Natural killer cell (primary cell): ENCODE measurements around the gene GBX2. TPM values are rescaled to one million over a fixed set of nuclear protein-coding genes. Genes with fewer than 3 reads are reported as not detected.

Experiments used
- ATAC-seq, 3 donors: fragments of 150-1000 bp in 2 of 3; fragments of 200-7000 bp in 1 of 3; cut with Tn5 transposase; 1 replicate in 1 of 3; 2 replicates in 2 of 3; pipeline ENCODE4 v1.10.0; 2021; ENCODE audit warnings: mild to moderate bottlenecking in 2 of 3, moderate library complexity in 2 of 3
- DNase-seq, 2 donors: peaks; one replicate each; pipeline versions ENCODE4 v3.0.0 to v3.0.0-alpha.2; 2013 to 2021; ENCODE audit warnings: mixed read lengths in 1 of 2
- H3K27ac ChIP-seq: one replicate; pipeline ENCODE4 v1.5.1; 2013; ENCODE audit warnings: mild to moderate bottlenecking, low read length
- H3K27me3 ChIP-seq: one replicate; pipeline ENCODE4 v1.6.1; 2013; ENCODE audit warnings: low read length; ENCODE audit not compliant: control insufficient read depth, insufficient read depth
- H3K36me3 ChIP-seq: one replicate; pipeline ENCODE4 v1.6.1; 2013; ENCODE audit warnings: low read length; ENCODE audit not compliant: control insufficient read depth, insufficient read depth
- H3K4me1 ChIP-seq: one replicate; pipeline ENCODE4 v1.6.1; 2013; ENCODE audit warnings: low read length; ENCODE audit not compliant: control insufficient read depth, insufficient read depth
- H3K4me3 ChIP-seq: one replicate; pipeline ENCODE4 v1.5.1; 2013; ENCODE audit warnings: low read length
- H3K9me3 ChIP-seq: one replicate; pipeline ENCODE4 v1.6.1; 2013; ENCODE audit warnings: low read length; ENCODE audit not compliant: control insufficient read depth, insufficient read depth
- H3K27ac Mint-ChIP-seq, 2 donors: one replicate each; pipeline ENCODE4 v1.8.0; 2022; ENCODE audit warnings: mild to moderate bottlenecking in 2 of 2, mixed read lengths in 2 of 2, moderate library complexity in 1 of 2
- H3K27me3 Mint-ChIP-seq, 2 donors: one replicate each; pipeline ENCODE4 v1.8.0; 2022; ENCODE audit warnings: low read depth in 2 of 2, mixed read lengths in 2 of 2
- H3K36me3 Mint-ChIP-seq: one replicate; pipeline ENCODE4 v1.8.0; 2022; ENCODE audit warnings: mixed read lengths
- H3K4me1 Mint-ChIP-seq, 2 donors: one replicate each; pipeline ENCODE4 v1.8.0; 2022; ENCODE audit warnings: mixed read lengths in 2 of 2
- H3K4me3 Mint-ChIP-seq: one replicate; pipeline ENCODE4 v1.8.0; 2022; ENCODE audit warnings: mild to moderate bottlenecking, moderate library complexity, mixed read lengths
- H3K9me3 Mint-ChIP-seq, 2 donors: one replicate each; pipeline ENCODE4 v1.8.0; 2022; ENCODE audit warnings: mixed read lengths in 2 of 2
- CTCF ChIP-seq: fragments of 200-600 bp; IDR thresholded peaks from one replicate; pipeline ENCODE4 v1.8.0; 2022; ENCODE audit warnings: antibody characterized with exemption
- WGBS: methylation state at CpG from one replicate; pipeline ENCODE4 v1.1.7; 2013; ENCODE audit warnings: missing lambda C conversion rate; ENCODE audit not compliant: insufficient coverage; 5-methylcytosine and 5-hydroxymethylcytosine counted together
- intact Hi-C: fragments of 100-400 bp; cut with micrococcal nuclease; formaldehyde crosslinking; loops from one replicate; pipeline ENCODE4 v1.14.2; 2022
- total RNA-seq, 4 donors: library from RNA; stranded (reverse); fragments of 120-200 nt in 1 of 4; gene quantifications; one replicate each; pipeline versions ENCODE4 v1.2.3 to v1.2.4, GENCODE V29; 2013 to 2022

Gene GBX2
- total RNA-seq, 3 donors from 2014 or later (not counting 1 experiment from before 2014, with no cell fraction given) = not detected

GRCh38 chr2:236122236-236122635 lies 46.0 kb downstream of the GBX2 start:
- 95% methylated on average over 3 of the region's 3 CpGs for WGBS
- DNase-seq = no peak
- Mint-ChIP-seq H3K27me3 (peaks cover 0 to 5% of the 10 kb centered on the region in 2 donors), H3K9me3 (no peaks in the 10 kb centered on the region), H3K4me1 (peaks cover 0 to 4% of the 10 kb centered on the region in 2 donors), H3K36me3 (peaks cover 4% of the 10 kb centered on the region), H3K4me3 (no peak overlapping the region), H3K27ac (no peak overlapping the region)
- intact Hi-C loops = no loop called here
- TF ChIP-seq CTCF = no peak
- no peaks in the 10 kb centered on the region for H3K4me1 ChIP-seq
- ATAC-seq = no peak
- H3K4me3 ChIP-seq = no peak overlapping the region
- H3K27me3 ChIP-seq = no peaks in the 10 kb centered on the region
- no peaks in the 10 kb centered on the region for H3K9me3 ChIP-seq
- H3K27ac ChIP-seq = no peak overlapping the region
- H3K36me3 ChIP-seq = peaks cover 2% of the 10 kb centered on the region

- Histone ChIP-seq H3K36me3 (peaks cover 2% of the 10 kb centered on the region), H3K27me3 (no peaks in the 10 kb centered on the region), H3K4me3 (no peak overlapping the region), H3K9me3 (no peaks in the 10 kb centered on the region), H3K4me1 (no peaks in the 10 kb centered on the region), H3K27ac (no peak overlapping the region)
- Mint-ChIP-seq H3K27ac (no peak overlapping the region), H3K4me3 (no peak overlapping the region), H3K36me3 (peaks cover 4% of the 10 kb centered on the region), H3K9me3 (no peaks in the 10 kb centered on the region), H3K4me1 (peaks cover 0 to 4% of the 10 kb centered on the region in 2 donors), H3K27me3 (peaks cover 0 to 5% of the 10 kb centered on the region in 2 donors)
- WGBS = 92% methylated on average over 6 of the region's 7 CpGs
- no peak for TF ChIP-seq CTCF
- ATAC-seq (no peak), DNase-seq (no peak)
- intact Hi-C loops = no loop called here
These were observed 46.6 kb downstream of the GBX2 start for GRCh38 chr2:236121546-236121945.

- no peaks in the 10 kb centered on the region for H3K27me3 ChIP-seq
- DNase-seq = no peak
- no peak overlapping the region for H3K27ac ChIP-seq
- Mint-ChIP-seq H3K4me3 (no peak overlapping the region), H3K27ac (no peak overlapping the region), H3K4me1 (peaks cover 0 to 4% of the 10 kb centered on the region in 2 donors), H3K36me3 (peaks cover 4% of the 10 kb centered on the region), H3K27me3 (peaks cover 0 to 5% of the 10 kb centered on the region in 2 donors), H3K9me3 (no peaks in the 10 kb centered on the region)
- no peak for ATAC-seq
- intact Hi-C loops = no loop called here
- H3K9me3 ChIP-seq = no peaks in the 10 kb centered on the region
- no peaks in the 10 kb centered on the region for H3K36me3 ChIP-seq
- TF ChIP-seq CTCF = no peak
- H3K4me3 ChIP-seq = no peak overlapping the region
- no peaks in the 10 kb centered on the region for H3K4me1 ChIP-seq
- WGBS = 89% methylated on average over 5 of the region's 5 CpGs
These were observed 47.4 kb downstream of the GBX2 start for GRCh38 chr2:236120829-236121228.

GRCh38 chr2:236120141-236120601 lies 48.0 kb downstream of the GBX2 start:
- H3K27ac ChIP-seq = no peak overlapping the region
- no peak overlapping the region for H3K27ac Mint-ChIP-seq
- peaks cover 0 to 4% of the 10 kb centered on the region in 2 donors for H3K4me1 Mint-ChIP-seq
- no peaks in the 10 kb centered on the region for H3K36me3 ChIP-seq
- no peaks in the 10 kb centered on the region for H3K27me3 ChIP-seq
- no peaks in the 10 kb centered on the region for H3K9me3 ChIP-seq
- peaks cover 3% of the 10 kb centered on the region for H3K36me3 Mint-ChIP-seq
- intact Hi-C loops = no loop called here
- H3K4me3 Mint-ChIP-seq = no peak overlapping the region
- H3K4me3 ChIP-seq = no peak overlapping the region
- ATAC-seq = no peak
- H3K27me3 Mint-ChIP-seq = peaks cover 0 to 5% of the 10 kb centered on the region in 2 donors
- no peak for DNase-seq
- no peaks in the 10 kb centered on the region for H3K9me3 Mint-ChIP-seq
- WGBS = 78% methylated on average over 29 of the region's 29 CpGs
- H3K4me1 ChIP-seq = no peaks in the 10 kb centered on the region
- no peak for TF ChIP-seq CTCF
